Left lung (tissue), 10 donors: ENCODE measurements around the gene NUTF2. TPM values are rescaled to one million over a fixed set of nuclear protein-coding genes. Genes with fewer than 3 reads are reported as not detected.
"Not testable (repeated sequence)": the region's sequence is repeated elsewhere in the genome, so short reads cannot be mapped to it uniquely, and the experiment has no call there.

ENCODE experiments used
- ATAC-seq: fragments of 200-7000 bp; cut with Tn5 transposase; one replicate; pipeline ENCODE4 v1.9.1; 2020; ENCODE audit warnings: moderate library complexity
- DNase-seq, 4 donors: peaks; one replicate each; pipeline ENCODE4 v3.0.0-alpha.2; 2013 to 2020
- H3K27ac ChIP-seq, 2 donors: fragments of 200-600 bp; sonication (generic) in 1 of 2; one replicate each; pipeline versions ENCODE4 v1.5.0 to v1.8.0; 2020 to 2021
- H3K27me3 ChIP-seq, 2 donors: fragments of 200-600 bp; sonication (generic) in 1 of 2; one replicate each; pipeline versions ENCODE4 v1.5.0 to v1.8.0; 2020 to 2021
- H3K36me3 ChIP-seq, 2 donors: fragments of 200-600 bp; sonication (generic) in 1 of 2; one replicate each; pipeline versions ENCODE4 v1.5.0 to v1.8.0; 2020 to 2021
- H3K4me1 ChIP-seq, 2 donors: fragments of 200-600 bp; one replicate each; pipeline ENCODE4 v1.8.0; 2021
- H3K4me3 ChIP-seq, 2 donors: fragments of 200-600 bp; sonication (generic) in 1 of 2; one replicate each; pipeline versions ENCODE4 v1.5.0 to v1.8.0; 2020 to 2021; ENCODE audit warnings: mild to moderate bottlenecking in 1 of 2
- H3K9me3 ChIP-seq, 2 donors: fragments of 200-600 bp; sonication (generic) in 1 of 2; one replicate each; pipeline versions ENCODE4 v1.5.0 to v1.8.0; 2020 to 2021
- CTCF ChIP-seq, 2 donors: fragments of 200-600 bp; sonication (generic) in 1 of 2; IDR thresholded peaks; one replicate each; pipeline versions ENCODE4 v1.5.0 to v1.8.0; 2021; ENCODE audit warnings: antibody characterized with exemption in 2 of 2
- intact Hi-C, 2 donors: fragments of 100-400 bp; cut with DNase I; formaldehyde crosslinking; loops; one replicate each; pipeline versions ENCODE4 v1.11.2 to v1.14.2; 2022
- polyA plus RNA-seq, 6 donors: library from polyadenylated mRNA; unstranded; fragments of 120-200 nt; gene quantifications; one replicate each; pipeline ENCODE4 v1.2.1, GENCODE V29; 2013; ENCODE audit not compliant: insufficient read length in 6 of 6
- total RNA-seq, 2 donors: library from RNA; stranded (reverse); fragmentation: NEBNext Ultra II Directional; extraction: Animal tissue kit (Norgen Biotek cat#: 25700); gene quantifications; one replicate each; pipeline ENCODE4 v1.2.1, GENCODE V29; 2021
- donor health status: DM: no; HTN: yes; CAD: no.
- donor health status: DM: no; HTN: no; CAD: no.

NUTF2 gene
- total and polyA plus RNA-seq, 8 donors = 91.5 to 123 (median 112) TPM

- H3K9me3 ChIP-seq = no peaks in the 10 kb centered on the region
- ATAC-seq (peak; percentile 100), DNase-seq (peak; percentile 89 to 97 (median 93))
- H3K27me3 ChIP-seq = no peaks in the 10 kb centered on the region
- peaks cover 2 to 17% of the 10 kb centered on the region in 2 donors for H3K4me1 ChIP-seq
- peaks cover 0 to 37% of the 10 kb centered on the region in 2 donors for H3K36me3 ChIP-seq
- peak overlapping the region in 1 of 2 donors; percentile 48 for H3K27ac ChIP-seq
- intact Hi-C loops = no loop called here
- peak overlapping the region; percentile 69 to 92 for H3K4me3 ChIP-seq
- TF ChIP-seq CTCF (IDR thresholded peaks at IDR 0.05) = no peak
Observed at GRCh38 chr16:67833415-67834241, 13.1 kb upstream of the NUTF2 start.

DNA sequence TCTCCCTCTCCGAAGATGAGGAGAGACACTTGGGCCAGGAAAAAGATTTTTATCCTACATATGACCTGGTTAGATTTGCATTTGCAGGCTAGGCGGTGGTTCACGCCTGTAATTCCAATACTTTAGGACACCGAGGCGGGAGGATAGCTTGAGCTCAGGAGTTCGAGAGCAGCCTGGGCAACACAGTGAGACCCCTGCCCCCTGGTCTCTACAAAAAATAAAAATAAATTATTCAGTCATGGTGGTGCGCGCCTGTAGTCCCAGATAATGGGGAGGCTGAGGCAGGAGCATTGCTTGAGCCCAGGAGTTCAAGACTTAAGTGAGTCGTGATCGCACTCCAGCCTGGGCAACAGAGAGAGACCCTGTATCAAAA is 12.5 kb upstream of the NUTF2 start:
- Histone ChIP-seq H3K9me3 (no peaks in the 10 kb centered on the region), H3K4me1 (peaks cover 2 to 17% of the 10 kb centered on the region in 2 donors), H3K4me3 (peak overlapping the region; percentile 69 to 92), H3K36me3 (peaks cover 0 to 31% of the 10 kb centered on the region in 2 donors), H3K27ac (peak overlapping the region in 1 of 2 donors; percentile 48), H3K27me3 (no peaks in the 10 kb centered on the region)
- DNase-seq = no peak
- ATAC-seq = no peak
- intact Hi-C loops = no loop called here
- TF ChIP-seq CTCF (IDR thresholded peaks at IDR 0.05) = no peak

DNA sequence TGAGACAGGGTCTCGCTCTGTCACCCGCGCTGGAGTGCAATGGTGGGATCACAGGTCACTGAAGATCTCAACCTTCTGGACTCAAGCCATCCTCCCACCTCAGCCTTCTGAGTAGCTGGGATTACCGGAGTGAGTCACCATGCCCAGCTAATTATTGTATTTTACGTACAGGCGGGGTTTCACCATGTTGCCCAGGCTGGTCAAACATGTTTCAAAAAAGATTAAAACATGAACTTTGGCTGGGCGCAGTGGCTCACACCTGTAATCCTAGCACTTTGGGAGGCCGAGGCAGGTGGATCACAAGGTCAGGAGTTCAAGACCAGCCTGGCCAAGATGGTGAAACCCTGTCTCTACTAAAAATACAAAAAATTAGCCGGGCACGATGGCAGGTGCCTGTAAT is 9.5 kb upstream of the NUTF2 start:
- intact Hi-C loops, DNase-seq, ATAC-seq, H3K4me3 ChIP-seq, H3K27ac ChIP-seq, H3K9me3 ChIP-seq, H3K36me3 ChIP-seq, H3K27me3 ChIP-seq: not testable (repeated sequence)
- H3K4me1 ChIP-seq = peaks cover 2 to 22% of the 10 kb centered on the region in 2 donors

GRCh38 chr16:67837811-67838210 is 8.9 kb upstream of the NUTF2 start:
- TF ChIP-seq CTCF (IDR thresholded peaks at IDR 0.05) = no peak
- Histone ChIP-seq H3K27me3 (no peaks in the 10 kb centered on the region), H3K27ac (no peak overlapping the region), H3K4me1 (peaks cover 0 to 18% of the 10 kb centered on the region in 2 donors), H3K36me3 (no peaks in the 10 kb centered on the region), H3K4me3 (no peak overlapping the region), H3K9me3 (no peaks in the 10 kb centered on the region)
- intact Hi-C loops = no loop called here
- DNase-seq = no peak
- no peak for ATAC-seq

DNA sequence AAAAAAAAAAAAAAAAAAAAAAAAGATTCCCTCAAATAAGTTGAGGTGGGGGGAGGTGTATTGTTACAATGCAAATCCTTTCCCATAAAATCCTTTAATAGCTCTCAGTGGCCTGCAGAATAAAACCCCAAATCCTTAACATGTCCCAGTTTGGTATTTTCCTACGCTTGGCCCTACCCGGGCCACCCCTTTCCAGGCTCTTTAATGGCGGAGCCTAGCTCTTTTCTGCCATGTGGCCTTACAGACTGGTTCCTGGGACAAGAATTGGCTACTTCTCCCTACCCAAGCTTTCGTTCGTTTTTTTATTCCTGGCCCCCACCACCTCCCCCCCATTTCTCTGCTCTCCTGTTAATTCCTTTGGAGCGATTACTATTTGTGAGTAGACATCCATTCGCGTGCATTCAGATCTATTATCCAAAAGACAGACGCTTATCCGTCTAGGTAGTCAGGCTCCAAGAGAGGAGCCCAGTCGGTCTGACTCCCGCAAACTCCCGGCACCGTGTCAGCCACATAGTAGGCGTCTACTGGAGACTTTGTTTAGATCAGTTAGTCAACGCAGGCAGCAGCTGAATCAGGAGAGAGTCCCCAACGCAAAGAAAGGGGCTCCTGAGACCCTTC is 5.4 kb upstream of the NUTF2 start:
- intact Hi-C loops = no loop called here
- H3K4me3 ChIP-seq = peak overlapping the region; percentile 61 to 83
- no peaks in the 10 kb centered on the region for H3K36me3 ChIP-seq
- TF ChIP-seq CTCF (IDR thresholded peaks at IDR 0.05) = no peak
- no peaks in the 10 kb centered on the region for H3K27me3 ChIP-seq
- peak overlapping the region; percentile 97 to 100 for H3K27ac ChIP-seq
- peaks cover 30 to 42% of the 10 kb centered on the region in 2 donors for H3K4me1 ChIP-seq
- DNase-seq = no peak
- no peak for ATAC-seq
- H3K9me3 ChIP-seq = no peaks in the 10 kb centered on the region
